ENCODE data around the gene AADACL4. TPM values are rescaled to one million over a fixed set of nuclear protein-coding genes. Genes with fewer than 3 reads are reported as not detected.
A peak's percentile ranks its signal among the peaks of the same experiment; 100 is the strongest.

Gene AADACL4
- not detected for polyA plus RNA-seq (2013)

DNA sequence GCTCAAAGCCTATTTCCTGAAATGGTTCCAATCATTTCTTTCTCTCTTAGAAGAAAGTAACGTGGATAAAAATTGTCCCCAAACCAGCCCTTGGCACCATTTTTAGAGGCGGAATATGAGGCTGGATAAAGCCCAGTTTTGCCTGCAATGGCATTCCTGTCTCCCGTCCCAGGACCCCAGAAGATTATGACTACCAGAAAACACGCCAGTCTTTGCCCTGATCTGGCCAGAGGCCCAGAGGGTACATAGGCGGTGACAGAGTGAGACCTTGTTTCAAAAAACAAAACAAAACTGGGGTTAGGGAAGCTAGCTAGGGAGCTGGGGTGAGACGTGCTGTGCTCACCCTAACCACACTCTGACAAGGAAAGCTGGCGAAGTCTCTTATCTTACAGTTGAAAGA lies at the start of gene AADACL4:
AADACL4 (plus strand) TSS at position 301 of the 400 bp plus-strand sequence. CDS start 462 bp downstream, outside the sequence.
- Histone ChIP-seq H3K27ac (ENCODE audit: insufficient read depth in 1 of 2, low read depth in 1 of 2, low read length in 2 of 2, poor library complexity in 1 of 2, severe bottlenecking in 2 of 2) (no peak within 1 kb of the TSS), H3K36me3 (ENCODE audit: control insufficient read depth in 4 of 4, insufficient read depth in 4 of 4, low read length in 3 of 4) (no peaks in the 10 kb centered on the region), H3K27me3 (replicated peaks in 2 of 5; ENCODE audit: control insufficient read depth in 4 of 5, insufficient read depth in 5 of 5, low read length in 4 of 5) (peaks cover 0 to 2% (median 0%) of the 10 kb centered on the region in 5 experiments), H3K4me1 (ENCODE audit: control extremely low read depth in 1 of 4, control insufficient read depth in 4 of 4, insufficient read depth in 4 of 4, low read length in 3 of 4) (no peaks in the 10 kb centered on the region), H3K9me3 (ENCODE audit: control extremely low read depth in 1 of 5, control insufficient read depth in 4 of 5, insufficient read depth in 2 of 5, low read depth in 1 of 5, low read length in 4 of 5) (peaks cover 0 to 29% (median 15%) of the 10 kb centered on the region in 5 experiments), H3K4me3 (ENCODE audit: control insufficient read depth in 1 of 7, extremely low read depth in 1 of 7, insufficient read depth in 4 of 7, low read depth in 2 of 7, low read length in 6 of 7) (no peak within 1 kb of the TSS)
- CTCF ChIA-PET, result interaction anchor here (1.0 kb wide), 1 partner anchor 140 kb away, joined by 3 read pairs; no protein-coding TSS in a partner anchor
- 94% methylated on average over 7 of the region's 7 CpGs for WGBS (ENCODE audit: insufficient coverage)
- DNase-seq, result peak in 1 of 3 donors; percentile 11
- POLR2A ChIA-PET, result no interaction called here

DNA sequence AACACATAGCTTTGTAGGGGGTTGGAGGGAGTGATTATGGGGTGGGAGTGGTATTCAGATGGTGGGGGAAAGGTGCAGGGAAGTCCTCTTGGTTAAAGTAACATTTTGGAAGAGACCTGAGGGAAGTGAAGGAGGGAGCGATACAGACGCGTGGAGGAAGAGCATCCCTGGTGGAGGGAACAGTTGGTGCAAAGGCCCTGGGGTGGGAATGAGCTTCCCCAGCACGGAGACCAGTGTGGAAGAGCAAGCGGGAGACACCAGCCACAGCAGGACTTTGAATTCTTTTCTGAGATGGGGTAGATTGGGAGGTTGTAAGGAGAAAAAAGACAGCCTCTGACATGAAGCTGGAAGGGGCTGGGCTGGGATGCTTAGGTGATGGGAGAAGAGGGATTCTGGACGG lies 49.4 kb upstream of the AADACL4 start:
- Histone ChIP-seq H3K4me1 (ENCODE audit: control extremely low read depth in 1 of 4, control insufficient read depth in 4 of 4, insufficient read depth in 4 of 4, low read length in 3 of 4) (peaks cover 0 to 15% (median 11%) of the 10 kb centered on the region in 4 experiments), H3K27me3 (replicated peaks in 2 of 5; ENCODE audit: control insufficient read depth in 4 of 5, insufficient read depth in 5 of 5, low read length in 4 of 5) (peaks cover 0 to 16% (median 2%) of the 10 kb centered on the region in 5 experiments), H3K9me3 (ENCODE audit: control extremely low read depth in 1 of 5, control insufficient read depth in 4 of 5, insufficient read depth in 2 of 5, low read depth in 1 of 5, low read length in 4 of 5) (no peaks in the 10 kb centered on the region), H3K36me3 (ENCODE audit: control insufficient read depth in 4 of 4, insufficient read depth in 4 of 4, low read length in 3 of 4) (no peaks in the 10 kb centered on the region), H3K4me3 (ENCODE audit: control insufficient read depth in 1 of 7, extremely low read depth in 1 of 7, insufficient read depth in 4 of 7, low read depth in 2 of 7, low read length in 6 of 7) (peak overlapping the region in 2 of 7 experiments; percentile 68 to 77), H3K27ac (ENCODE audit: insufficient read depth in 1 of 2, low read depth in 1 of 2, low read length in 2 of 2, poor library complexity in 1 of 2, severe bottlenecking in 2 of 2) (no peak overlapping the region)
- DNase-seq, result no peak
- ChIA-PET POLR2A (no interaction called here), CTCF (interaction anchor here (2.5 kb wide), 1 partner anchor 10 kb away, joined by 6 read pairs; no protein-coding TSS in a partner anchor)
- WGBS (ENCODE audit: insufficient coverage), result 91% methylated on average over 6 of the region's 6 CpGs

DNA sequence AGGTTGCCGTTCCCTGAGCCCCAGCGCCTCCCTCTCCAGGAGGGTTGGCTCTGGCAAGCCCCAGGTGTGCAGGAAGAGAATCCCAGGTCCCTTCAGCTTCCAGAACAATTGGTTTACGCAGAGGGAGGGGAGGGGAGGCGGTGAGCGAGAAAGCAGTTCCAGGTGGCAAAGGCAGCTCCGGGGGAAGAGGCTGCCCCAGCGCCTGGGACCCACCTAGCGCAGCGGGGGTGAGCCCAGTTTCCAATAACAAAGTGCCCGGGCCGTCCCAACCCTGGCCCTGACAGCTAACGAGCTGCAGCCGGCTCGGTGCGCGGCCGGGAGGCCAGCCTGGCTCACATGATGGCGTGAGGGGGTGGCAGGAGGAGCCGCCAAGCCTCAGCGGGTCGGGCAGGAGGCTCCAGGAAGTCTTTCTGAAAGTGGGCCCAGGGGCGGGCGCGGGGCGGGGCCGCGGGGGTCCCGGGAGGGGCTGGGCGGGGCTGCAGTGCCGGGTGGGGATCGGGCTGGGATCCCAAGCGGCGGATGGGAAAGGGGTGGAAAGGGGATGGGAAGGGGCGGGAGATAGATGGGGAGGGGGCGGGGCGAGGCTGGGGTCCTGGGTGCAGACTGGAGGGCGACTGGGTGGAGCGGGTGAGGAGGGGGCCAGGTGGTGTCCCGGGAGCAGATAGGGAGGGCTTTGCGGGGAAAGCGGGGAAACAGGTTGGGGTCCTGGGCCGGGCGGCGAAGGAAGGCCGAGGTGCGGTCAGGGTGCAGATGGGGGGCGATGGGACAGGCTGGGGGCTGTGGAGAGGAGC lies 48.7 kb upstream of the AADACL4 start:
- H3K4me1 ChIP-seq (ENCODE audit: control extremely low read depth in 1 of 4, control insufficient read depth in 4 of 4, insufficient read depth in 4 of 4, low read length in 3 of 4), result peaks cover 0 to 15% (median 11%) of the 10 kb centered on the region in 4 experiments
- ChIA-PET CTCF (interaction anchor here (1.5 to 2.5 kb wide), 2 partner anchors 9 to 20 kb away, joined by 6 read pairs; no protein-coding TSS in a partner anchor), POLR2A (no interaction called here)
- peak overlapping the region; percentile 10 to 77 (median 45) for H3K4me3 ChIP-seq (ENCODE audit: control insufficient read depth in 1 of 7, extremely low read depth in 1 of 7, insufficient read depth in 4 of 7, low read depth in 2 of 7, low read length in 6 of 7)
- H3K36me3 ChIP-seq (ENCODE audit: control insufficient read depth in 4 of 4, insufficient read depth in 4 of 4, low read length in 3 of 4), result no peaks in the 10 kb centered on the region
- WGBS (ENCODE audit: insufficient coverage), result 9% methylated on average over 24 of the region's 47 CpGs
- peak in 2 of 3 donors; percentile 40 to 61 for DNase-seq
- H3K27ac ChIP-seq (ENCODE audit: insufficient read depth in 1 of 2, low read depth in 1 of 2, low read length in 2 of 2, poor library complexity in 1 of 2, severe bottlenecking in 2 of 2), result no peak overlapping the region
- H3K9me3 ChIP-seq (ENCODE audit: control extremely low read depth in 1 of 5, control insufficient read depth in 4 of 5, insufficient read depth in 2 of 5, low read depth in 1 of 5, low read length in 4 of 5), result no peaks in the 10 kb centered on the region
- H3K27me3 ChIP-seq (replicated peaks in 2 of 5; ENCODE audit: control insufficient read depth in 4 of 5, insufficient read depth in 5 of 5, low read length in 4 of 5), result peaks cover 0 to 13% (median 2%) of the 10 kb centered on the region in 5 experiments

DNA sequence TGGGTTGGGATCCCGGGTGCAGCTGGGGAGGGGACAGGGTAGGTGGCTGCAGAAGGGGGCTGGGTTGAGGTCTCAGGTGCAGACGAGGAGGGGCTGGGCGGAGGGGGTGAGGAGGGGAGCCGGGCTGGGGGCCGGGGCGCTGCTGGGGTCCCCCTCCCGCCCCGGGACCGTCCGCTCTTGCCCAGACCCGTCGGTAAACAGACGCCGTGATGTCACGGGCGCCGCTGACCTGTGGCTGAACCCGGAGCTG lies 48.2 kb upstream of the AADACL4 start:
- CTCF ChIA-PET, result interaction anchor here (0.8 to 2.5 kb wide), 3 partner anchors 9 to 22 kb away, joined by 3 to 6 read pairs (median 6); partner anchors contain the start of gene DHRS3
- WGBS (ENCODE audit: insufficient coverage), result under 1% methylated on average over 17 of the region's 18 CpGs
- H3K4me3 ChIP-seq (ENCODE audit: control insufficient read depth in 1 of 7, extremely low read depth in 1 of 7, insufficient read depth in 4 of 7, low read depth in 2 of 7, low read length in 6 of 7), result peak overlapping the region in 5 of 7 experiments; percentile 10 to 77 (median 54)

DNA sequence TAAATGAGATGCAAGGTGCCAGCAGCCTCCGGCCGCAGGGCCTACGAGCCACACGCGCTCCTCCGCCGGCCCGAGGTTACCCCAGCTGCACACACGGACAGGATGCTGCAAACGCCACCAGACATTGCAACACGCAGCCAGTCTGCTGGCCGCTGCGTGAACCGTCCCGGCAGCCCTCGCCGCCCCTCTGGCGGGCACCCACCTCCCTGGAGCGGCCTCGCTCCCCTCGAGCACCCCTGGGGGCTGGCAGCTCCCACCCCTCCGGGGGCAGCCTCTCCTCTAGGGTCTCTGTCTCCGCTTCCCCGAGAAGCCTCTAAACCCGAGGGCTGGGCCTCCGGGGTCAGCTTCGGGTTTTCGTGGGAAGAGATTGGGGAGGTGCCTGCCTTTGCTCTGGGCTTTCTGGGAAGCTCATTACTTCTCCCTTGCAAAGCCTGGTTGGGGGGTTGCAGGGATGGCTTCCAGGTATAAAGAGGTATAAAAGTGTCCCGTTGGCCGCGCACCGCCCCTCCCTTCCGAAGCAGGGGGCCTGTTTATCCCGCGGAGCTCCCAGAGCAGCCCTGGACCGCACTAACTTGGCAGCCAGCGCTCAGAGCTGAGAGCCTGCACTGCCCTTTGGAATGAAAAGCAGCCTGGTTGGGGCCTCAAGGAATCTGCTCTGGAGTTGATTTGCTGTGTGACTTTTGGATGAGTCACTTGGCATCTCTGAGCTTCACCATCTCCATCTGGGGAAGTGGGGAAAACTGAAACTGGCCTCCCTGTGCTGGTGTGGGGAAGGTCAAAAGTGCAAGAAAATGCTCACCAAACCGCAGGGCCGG lies 47.7 kb upstream of the AADACL4 start:
- Histone ChIP-seq H3K4me1 (ENCODE audit: control extremely low read depth in 1 of 4, control insufficient read depth in 4 of 4, insufficient read depth in 4 of 4, low read length in 3 of 4) (peaks cover 0 to 17% (median 11%) of the 10 kb centered on the region in 4 experiments), H3K36me3 (ENCODE audit: control insufficient read depth in 4 of 4, insufficient read depth in 4 of 4, low read length in 3 of 4) (no peaks in the 10 kb centered on the region), H3K9me3 (ENCODE audit: control extremely low read depth in 1 of 5, control insufficient read depth in 4 of 5, insufficient read depth in 2 of 5, low read depth in 1 of 5, low read length in 4 of 5) (no peaks in the 10 kb centered on the region), H3K4me3 (ENCODE audit: control insufficient read depth in 1 of 7, extremely low read depth in 1 of 7, insufficient read depth in 4 of 7, low read depth in 2 of 7, low read length in 6 of 7) (peak overlapping the region in 2 of 7 experiments; percentile 61 to 77), H3K27ac (ENCODE audit: insufficient read depth in 1 of 2, low read depth in 1 of 2, low read length in 2 of 2, poor library complexity in 1 of 2, severe bottlenecking in 2 of 2) (no peak overlapping the region), H3K27me3 (replicated peaks in 2 of 5; ENCODE audit: control insufficient read depth in 4 of 5, insufficient read depth in 5 of 5, low read length in 4 of 5) (peaks cover 0 to 13% (median 2%) of the 10 kb centered on the region in 5 experiments)
- CTCF ChIA-PET, result interaction anchor here (0.8 to 2.5 kb wide), 3 partner anchors 8 to 22 kb away, joined by 3 to 6 read pairs (median 6); partner anchors contain the start of gene DHRS3
- WGBS (ENCODE audit: insufficient coverage), result 47% methylated on average over 29 of the region's 39 CpGs
- POLR2A ChIA-PET, result no interaction called here
- DNase-seq, result no peak

More for the DNA sequence above, 48.2 kb upstream of the AADACL4 start:
- Histone ChIP-seq H3K27me3 (replicated peaks in 2 of 5; ENCODE audit: control insufficient read depth in 4 of 5, insufficient read depth in 5 of 5, low read length in 4 of 5) (peaks cover 0 to 13% (median 2%) of the 10 kb centered on the region in 5 experiments), H3K27ac (ENCODE audit: insufficient read depth in 1 of 2, low read depth in 1 of 2, low read length in 2 of 2, poor library complexity in 1 of 2, severe bottlenecking in 2 of 2) (no peak overlapping the region), H3K4me1 (ENCODE audit: control extremely low read depth in 1 of 4, control insufficient read depth in 4 of 4, insufficient read depth in 4 of 4, low read length in 3 of 4) (peaks cover 0 to 15% (median 11%) of the 10 kb centered on the region in 4 experiments), H3K36me3 (ENCODE audit: control insufficient read depth in 4 of 4, insufficient read depth in 4 of 4, low read length in 3 of 4) (no peaks in the 10 kb centered on the region), H3K9me3 (ENCODE audit: control extremely low read depth in 1 of 5, control insufficient read depth in 4 of 5, insufficient read depth in 2 of 5, low read depth in 1 of 5, low read length in 4 of 5) (no peaks in the 10 kb centered on the region)
- POLR2A ChIA-PET, result no interaction called here
- peak in 1 of 3 donors; percentile 53 for DNase-seq

DNA sequence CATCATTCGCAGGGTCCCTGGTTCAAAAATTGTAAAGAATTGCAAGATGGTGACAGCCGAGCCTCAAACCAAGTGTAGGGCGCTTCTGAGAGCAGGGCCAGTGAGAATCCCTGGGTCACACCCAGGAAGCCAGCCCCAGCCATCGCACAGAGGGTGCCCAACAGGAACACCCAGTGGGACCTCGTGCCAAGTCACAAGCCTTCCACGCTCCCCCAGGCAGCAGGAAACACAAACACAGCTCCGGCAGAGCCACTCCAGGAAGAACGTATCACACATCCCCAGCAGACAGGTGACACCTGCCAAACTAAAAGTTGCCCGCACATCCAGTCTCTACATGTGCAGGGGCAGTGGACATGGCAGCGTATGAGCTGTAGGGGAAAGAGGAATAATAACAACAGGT lies 46.1 kb upstream of the AADACL4 start:
- CTCF ChIA-PET, result interaction anchor here (1.3 to 1.8 kb wide), 2 partner anchors 9 to 23 kb away, joined by 3 to 10 read pairs; no protein-coding TSS in a partner anchor
- H3K27ac ChIP-seq (ENCODE audit: insufficient read depth in 1 of 2, low read depth in 1 of 2, low read length in 2 of 2, poor library complexity in 1 of 2, severe bottlenecking in 2 of 2), result no peak overlapping the region
- peaks cover 0 to 11% (median 2%) of the 10 kb centered on the region in 5 experiments for H3K27me3 ChIP-seq (replicated peaks in 2 of 5; ENCODE audit: control insufficient read depth in 4 of 5, insufficient read depth in 5 of 5, low read length in 4 of 5)
- POLR2A ChIA-PET, result no interaction called here
- no peaks in the 10 kb centered on the region for H3K36me3 ChIP-seq (ENCODE audit: control insufficient read depth in 4 of 4, insufficient read depth in 4 of 4, low read length in 3 of 4)
- no peaks in the 10 kb centered on the region for H3K9me3 ChIP-seq (ENCODE audit: control extremely low read depth in 1 of 5, control insufficient read depth in 4 of 5, insufficient read depth in 2 of 5, low read depth in 1 of 5, low read length in 4 of 5)
- peaks cover 0 to 25% (median 14%) of the 10 kb centered on the region in 4 experiments for H3K4me1 ChIP-seq (ENCODE audit: control extremely low read depth in 1 of 4, control insufficient read depth in 4 of 4, insufficient read depth in 4 of 4, low read length in 3 of 4)
- 73% methylated on average over 10 of the region's 10 CpGs for WGBS (ENCODE audit: insufficient coverage)
- DNase-seq, result peak in 1 of 3 donors; percentile 10
- no peak overlapping the region for H3K4me3 ChIP-seq (ENCODE audit: control insufficient read depth in 1 of 7, extremely low read depth in 1 of 7, insufficient read depth in 4 of 7, low read depth in 2 of 7, low read length in 6 of 7)
